ENCODE results near the gene PIK3C2B.

Gene PIK3C2B

GRCh38 chr1:204516180-204516879 lies 21.7 kb upstream of the PIK3C2B start, which contains the start of gene MDM4:
TSS of gene MDM4 (plus strand) at chr1:204516406. CDS start at chr1:204525519, 9,113 bp downstream.
- H3K4me3 ChIP-seq (ENCODE audit: low read depth, low read length) = peak within 1 kb of the TSS; percentile 76
- DNase-seq (ENCODE audit: low read depth) = peak; percentile 99
- TF ChIP-seq, protein P1, sequence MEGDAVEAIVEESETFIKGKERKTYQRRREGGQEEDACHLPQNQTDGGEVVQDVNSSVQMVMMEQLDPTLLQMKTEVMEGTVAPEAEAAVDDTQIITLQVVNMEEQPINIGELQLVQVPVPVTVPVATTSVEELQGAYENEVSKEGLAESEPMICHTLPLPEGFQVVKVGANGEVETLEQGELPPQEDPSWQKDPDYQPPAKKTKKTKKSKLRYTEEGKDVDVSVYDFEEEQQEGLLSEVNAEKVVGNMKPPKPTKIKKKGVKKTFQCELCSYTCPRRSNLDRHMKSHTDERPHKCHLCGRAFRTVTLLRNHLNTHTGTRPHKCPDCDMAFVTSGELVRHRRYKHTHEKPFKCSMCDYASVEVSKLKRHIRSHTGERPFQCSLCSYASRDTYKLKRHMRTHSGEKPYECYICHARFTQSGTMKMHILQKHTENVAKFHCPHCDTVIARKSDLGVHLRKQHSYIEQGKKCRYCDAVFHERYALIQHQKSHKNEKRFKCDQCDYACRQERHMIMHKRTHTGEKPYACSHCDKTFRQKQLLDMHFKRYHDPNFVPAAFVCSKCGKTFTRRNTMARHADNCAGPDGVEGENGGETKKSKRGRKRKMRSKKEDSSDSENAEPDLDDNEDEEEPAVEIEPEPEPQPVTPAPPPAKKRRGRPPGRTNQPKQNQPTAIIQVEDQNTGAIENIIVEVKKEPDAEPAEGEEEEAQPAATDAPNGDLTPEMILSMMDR (IDR thresholded peaks at IDR 0.05; ENCODE audit: insufficient read depth, low read depth, low read length, missing control alignments) = no peak

GRCh38 chr1:204514828-204515227 lies 20.2 kb upstream of the PIK3C2B start:
- TF ChIP-seq, protein P1 (IDR thresholded peaks at IDR 0.05; ENCODE audit: insufficient read depth, low read depth, low read length, missing control alignments) = no peak
- H3K4me3 ChIP-seq (ENCODE audit: low read depth, low read length) = peak overlapping the region; percentile 76
- DNase-seq (ENCODE audit: low read depth) = no peak

DNA sequence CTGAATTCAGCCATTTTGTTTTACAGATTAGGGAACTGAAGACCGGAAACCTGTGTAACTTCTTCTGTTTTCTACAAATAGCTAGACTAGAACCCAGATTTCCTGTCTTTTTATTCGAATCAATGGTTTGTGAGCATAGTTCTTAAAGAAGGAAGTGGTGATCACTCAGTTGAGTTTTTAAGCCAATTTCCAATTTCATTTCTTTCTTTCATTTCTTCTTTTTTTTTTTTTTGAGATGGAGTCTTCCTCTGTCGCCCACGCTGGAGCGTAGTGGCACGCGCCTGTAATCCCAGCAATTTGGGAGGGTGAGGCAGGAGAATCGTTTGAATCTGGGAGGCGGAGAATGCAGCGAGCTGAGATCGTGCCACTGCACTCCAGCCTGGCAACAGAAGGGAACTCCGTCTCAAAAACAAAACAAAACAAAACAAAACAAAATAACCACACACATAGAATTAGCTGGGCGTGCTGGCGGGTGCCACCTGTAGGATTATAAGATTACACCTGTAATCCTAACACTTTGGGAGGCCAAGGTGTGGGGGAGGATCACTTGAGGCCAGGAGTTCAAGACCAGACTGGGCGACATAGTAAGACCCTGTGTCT lies 18.6 kb upstream of the PIK3C2B start:
- peak; percentile 90 for DNase-seq (ENCODE audit: low read depth)
- TF ChIP-seq, protein P1 (IDR thresholded peaks at IDR 0.05; ENCODE audit: insufficient read depth, low read depth, low read length, missing control alignments) = no peak
- peak overlapping the region; percentile 30 for H3K4me3 ChIP-seq (ENCODE audit: low read depth, low read length)

- TF ChIP-seq, protein P1 (IDR thresholded peaks at IDR 0.05; ENCODE audit: insufficient read depth, low read depth, low read length, missing control alignments) = no peak
- no peak for DNase-seq (ENCODE audit: low read depth)
- H3K4me3 ChIP-seq (ENCODE audit: low read depth, low read length) = no peak overlapping the region
Measured at GRCh38 chr1:204511366-204511765, 16.8 kb upstream of the PIK3C2B start.

DNA sequence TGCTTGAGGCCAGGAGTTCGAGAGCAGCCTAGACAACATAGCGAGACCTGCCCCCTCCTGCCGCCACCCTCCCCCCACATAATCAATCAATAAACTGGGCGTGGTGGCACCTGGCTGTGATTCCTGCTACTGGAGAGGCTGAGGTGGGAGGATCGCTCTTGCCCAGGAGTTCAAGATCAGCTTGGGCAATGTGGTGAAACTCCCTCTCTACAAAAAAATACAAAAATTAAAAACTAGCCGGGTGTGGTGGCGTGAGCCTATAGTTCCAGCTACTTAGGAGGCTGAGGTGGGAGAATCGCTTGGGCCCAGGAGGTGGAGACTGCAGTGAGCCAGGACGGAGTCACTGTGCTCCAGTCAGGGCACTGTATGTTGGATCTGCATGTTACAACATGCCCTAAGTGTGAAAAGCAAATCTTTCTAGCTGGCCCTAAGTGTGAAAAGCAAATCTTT lies 14.6 kb upstream of the PIK3C2B start:
- no peak for DNase-seq (ENCODE audit: low read depth)

DNA sequence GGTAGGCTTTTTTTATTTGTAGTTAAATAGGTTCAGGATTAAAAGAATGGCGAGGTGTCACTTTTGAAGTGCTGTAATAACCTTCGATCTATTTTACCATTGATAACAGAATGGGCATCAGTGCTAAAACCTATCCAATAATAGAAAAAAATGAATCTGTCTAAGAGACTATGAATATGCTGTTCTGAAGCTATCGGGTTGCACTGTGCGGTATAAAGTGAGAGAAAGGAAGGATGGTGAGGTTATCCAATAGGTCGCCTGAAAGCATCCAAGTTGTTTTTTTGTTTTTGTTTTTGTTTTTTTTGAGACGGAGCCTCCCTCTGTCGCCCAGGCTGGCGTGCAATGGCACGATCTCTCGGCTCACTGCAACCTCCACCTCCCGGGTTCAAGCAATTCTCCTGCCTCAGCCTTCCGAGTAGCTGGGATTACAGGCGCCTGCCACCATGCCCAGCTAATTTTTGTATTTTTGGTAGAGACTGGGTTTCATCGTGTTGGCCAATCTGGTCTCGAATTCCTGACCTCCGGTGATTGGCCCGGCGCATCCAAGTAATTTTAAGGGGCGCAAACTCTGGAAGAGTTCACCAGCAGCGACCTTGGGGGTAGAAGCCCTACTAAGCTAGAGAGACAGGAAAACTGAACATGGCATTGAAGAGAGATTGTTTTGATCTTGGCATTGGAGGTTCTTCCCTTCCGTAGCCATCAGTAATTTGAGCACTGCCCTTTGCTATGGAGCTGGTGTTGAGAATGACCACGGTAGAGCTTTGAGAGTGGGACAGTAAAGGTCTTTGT lies 12.9 kb upstream of the PIK3C2B start:
- TF ChIP-seq, protein P1 (IDR thresholded peaks at IDR 0.05; ENCODE audit: insufficient read depth, low read depth, low read length, missing control alignments) = no peak
- peak overlapping the region; percentile 69 for H3K4me3 ChIP-seq (ENCODE audit: low read depth, low read length)
- peak; percentile 76 for DNase-seq (ENCODE audit: low read depth)

More for the DNA sequence above, 14.6 kb upstream of the PIK3C2B start:
- TF ChIP-seq, protein P1 (IDR thresholded peaks at IDR 0.05; ENCODE audit: insufficient read depth, low read depth, low read length, missing control alignments) = no peak
- H3K4me3 ChIP-seq (ENCODE audit: low read depth, low read length) = no peak overlapping the region

Data from GM12865 (cell line).